GM19035 (cell line): ENCODE measurements around the gene RAB15.
A peak's percentile ranks its signal among the peaks of the same experiment; 100 is the strongest.
"Not testable (repeated sequence)": the region's sequence is repeated elsewhere in the genome, so short reads cannot be mapped to it uniquely, and the experiment has no call there.

Experiments used
- ATAC-seq: cut with Tn5 transposase; IDR thresholded peaks from one replicate; pipeline ENCODE4 v1.9.1; 2021; ENCODE audit not compliant: unreplicated experiment

RAB15 gene

DNA sequence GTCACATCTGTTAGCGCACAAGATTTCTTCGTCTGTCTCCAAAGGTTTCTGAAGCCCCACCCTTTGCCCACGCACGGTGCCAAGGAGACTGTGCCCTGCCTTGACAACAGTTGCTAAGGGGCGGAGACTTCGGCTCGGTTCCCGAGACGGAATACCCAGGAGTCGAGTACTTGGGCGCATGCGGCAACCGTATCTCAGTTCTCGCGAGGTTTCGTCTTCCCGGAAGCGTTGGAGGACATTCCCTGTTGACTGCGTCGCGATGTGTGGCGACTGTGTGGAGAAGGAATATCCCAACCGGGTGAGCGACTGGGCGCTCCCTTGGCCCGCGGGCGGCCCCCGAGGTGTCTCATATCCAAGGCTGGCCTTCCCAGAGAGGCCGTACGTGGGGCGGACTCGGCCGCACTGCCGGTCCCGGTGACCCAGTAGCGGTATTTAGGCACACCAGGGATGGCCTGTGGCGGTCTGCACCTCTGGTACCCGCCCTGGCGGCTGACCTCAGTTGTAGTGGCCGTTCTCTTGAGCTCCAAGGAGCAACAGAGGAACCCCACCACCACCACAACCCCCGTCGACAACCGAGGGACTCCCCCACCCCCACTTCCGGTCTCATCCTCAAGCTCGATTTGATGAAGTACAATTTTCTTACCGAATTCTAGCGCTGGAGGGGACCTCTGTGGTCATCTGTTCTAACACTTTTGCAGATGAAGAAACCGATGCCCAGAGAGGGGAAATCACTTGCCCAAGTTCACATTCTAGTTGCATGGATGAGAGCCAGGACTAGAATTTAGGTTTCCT lies 57.7 kb downstream of the RAB15 start, which contains the start of gene CHURC1:
CHURC1 (plus strand) TSS at position 219 of the 792 bp plus-strand sequence; CDS start at position 260, 41 bp downstream.
- peak; percentile 98 for ATAC-seq

DNA sequence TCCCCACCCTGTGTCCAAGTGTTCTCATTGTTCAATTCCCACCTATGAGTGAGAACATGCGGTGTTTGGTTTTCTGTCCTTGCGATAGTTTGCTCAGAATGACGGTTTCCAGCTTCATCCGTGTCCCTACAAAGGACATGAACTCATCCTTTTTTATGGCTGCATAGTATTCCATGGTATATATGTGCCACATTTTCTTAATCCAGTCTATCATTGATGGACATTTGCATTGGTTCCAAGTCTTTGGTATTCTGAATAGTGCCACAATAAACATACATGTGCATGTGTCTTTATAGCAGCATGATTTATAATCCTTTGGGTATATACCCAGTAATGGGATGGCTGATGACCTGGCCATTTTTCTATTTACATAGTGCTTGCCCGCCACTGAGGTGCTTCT lies 58.7 kb downstream of the RAB15 start:
- not testable (repeated sequence) for ATAC-seq

DNA sequence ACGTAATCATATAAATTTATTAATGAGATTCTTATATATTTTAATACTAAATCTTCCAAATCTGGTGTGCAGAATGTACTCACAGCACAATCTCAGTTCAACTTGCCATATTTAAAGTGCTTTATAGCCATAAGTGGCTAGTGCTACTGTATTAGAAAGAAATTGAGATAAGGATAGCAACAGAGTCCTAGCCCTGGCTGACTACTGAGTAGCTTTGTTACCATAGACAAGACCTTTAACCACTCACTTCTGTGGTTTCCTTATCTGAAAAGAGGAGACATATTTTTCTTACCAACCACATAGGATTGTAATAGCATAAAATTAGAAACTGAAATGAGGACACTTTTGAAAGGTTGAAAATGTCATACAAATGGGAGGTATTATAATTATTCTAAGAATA lies 59.9 kb downstream of the RAB15 start:
- no peak for ATAC-seq

DNA sequence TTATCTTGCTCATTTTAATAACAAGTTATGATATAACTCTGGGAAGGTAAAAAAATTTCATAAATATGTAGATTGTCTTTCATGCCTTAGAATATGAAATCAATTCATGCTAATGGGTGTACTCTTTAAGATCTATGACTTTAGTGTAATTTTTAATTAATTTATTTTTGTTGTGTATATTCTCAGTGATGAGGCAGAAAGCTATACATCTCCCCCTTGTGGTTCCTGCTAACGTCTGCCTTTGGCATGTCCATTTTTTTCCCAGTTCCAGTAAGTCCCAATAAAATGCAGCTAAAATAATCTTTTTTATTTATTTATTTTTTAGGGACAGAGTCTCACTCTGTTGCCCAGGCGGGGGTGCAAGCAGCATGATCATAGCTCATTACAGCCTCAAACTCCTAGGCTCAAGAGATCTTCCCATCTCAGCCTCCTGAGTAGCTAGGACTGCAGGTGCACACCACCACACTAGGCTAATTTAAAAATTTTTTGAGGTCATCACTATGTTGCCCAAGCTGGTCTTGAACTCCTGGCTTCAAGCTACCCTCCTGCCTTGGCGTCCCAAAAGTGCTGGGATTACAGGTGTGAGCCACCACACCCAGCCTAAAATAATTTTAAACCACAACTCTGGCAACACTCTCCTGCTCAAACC lies 61.2 kb downstream of the RAB15 start:
- no peak for ATAC-seq

DNA sequence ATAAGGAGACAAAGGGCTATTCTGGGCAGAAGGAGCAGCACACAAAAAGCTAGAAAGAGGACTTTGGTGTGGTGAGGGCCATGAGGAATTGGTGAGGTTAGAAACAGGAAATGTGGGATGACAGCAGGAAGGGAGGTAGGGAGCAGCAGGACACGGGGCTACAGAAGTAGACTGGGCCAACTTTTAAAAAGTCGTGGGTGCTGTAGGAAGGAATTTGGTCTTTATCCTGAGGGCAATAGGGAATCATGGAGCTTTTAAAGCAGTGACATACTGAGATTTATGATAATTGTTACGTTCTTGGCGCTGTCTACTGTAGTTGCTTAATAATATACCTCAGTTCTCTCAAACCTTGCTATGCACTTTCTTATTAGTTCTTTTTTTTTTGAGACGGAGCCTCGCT lies 66.1 kb downstream of the RAB15 start:
- no peak for ATAC-seq

DNA sequence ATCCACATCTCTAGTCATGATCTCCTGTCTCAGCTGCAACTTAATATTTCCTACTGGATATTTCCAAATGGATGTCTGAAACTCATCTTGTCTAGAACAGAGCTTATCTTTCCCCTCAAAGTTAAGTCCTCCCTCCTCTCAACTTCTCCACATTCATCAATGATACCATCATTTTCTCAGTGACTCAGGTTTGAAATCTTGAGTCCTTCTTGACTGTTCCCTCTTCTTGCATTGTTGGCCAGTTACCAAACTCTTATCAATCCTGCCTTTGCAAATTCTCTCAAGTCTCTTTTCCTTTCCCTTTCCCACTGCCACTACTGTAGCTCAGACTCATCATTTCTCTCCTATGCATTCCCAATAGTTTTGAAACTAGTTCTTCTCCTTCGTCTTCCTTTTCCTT lies 72.2 kb downstream of the RAB15 start:
- ATAC-seq: no peak
